H1 (cell line): Measurements from ENCODE around the gene NHEJ1. TPM values are rescaled to one million over a fixed set of nuclear protein-coding genes. Genes with fewer than 3 reads are reported as not detected.
A peak's percentile ranks its signal among the peaks of the same experiment; 100 is the strongest.

Experiments
- FOSL1 ChIP-seq: IDR thresholded peaks from 2 replicates; pipeline ENCODE4 v1.6.1; 2011; ENCODE audit warnings: mild to moderate bottlenecking, low read depth, low read length, moderate library complexity; ENCODE audit not compliant: insufficient read depth
- SUZ12 ChIP-seq: fragments of 200-600 bp; sonication (generic); IDR thresholded peaks from 2 replicates; pipeline ENCODE4 v1.6.1; 2012; ENCODE audit warnings: mild to moderate bottlenecking, inconsistent platforms, low read length, moderate library complexity, mixed read lengths
- TAF7 ChIP-seq: optimal IDR thresholded peaks from 2 replicates; pipeline ENCODE3; 2011; ENCODE audit warnings: low read depth, mild to moderate bottlenecking, inconsistent platforms, low read length, moderate library complexity, borderline replicate concordance
- polyA plus RNA-seq, 7 experiments: library from polyadenylated mRNA; depleted of rRNA in 3 of 7; stranded (reverse) in 5 of 7; unstranded in 2 of 7; fragments of >200 nt in 5 of 7; fragments of 200-250 nt in 2 of 7; gene quantifications; 1 replicate in 5 of 7; 2 replicates in 1 of 7; 4 replicates in 1 of 7; pipeline versions ENCODE4 v1.2.1 to v1.2.3, GENCODE V29; 2011 to 2013; ENCODE audit warnings: missing spikeins in 2 of 7, mixed read lengths in 2 of 7
- total RNA-seq: library from RNA; stranded (reverse); fragmentation: NEBNext Ultra II Directional; extraction: Animal tissue kit (Norgen Biotek cat#: 25700); gene quantifications from 2 replicates; pipeline ENCODE4 v1.2.1, GENCODE V29; 2021

Gene NHEJ1
- total and polyA plus RNA-seq, 2 of the 8 experiments (the other 6 are each of a cell fraction or from before 2014, with no cell fraction given): 22.7 to 24.1 TPM

- TF ChIP-seq SUZ12: no peak
- TF ChIP-seq TAF7: peak; percentile 73
- TF ChIP-seq FOSL1: no peak
Measured at GRCh38 chr2:219206328-219207133, 45.9 kb upstream of the NHEJ1 start, which contains the start of gene ZFAND2B (continued).
